ENCODE measurements around the gene SOS1.

DNA sequence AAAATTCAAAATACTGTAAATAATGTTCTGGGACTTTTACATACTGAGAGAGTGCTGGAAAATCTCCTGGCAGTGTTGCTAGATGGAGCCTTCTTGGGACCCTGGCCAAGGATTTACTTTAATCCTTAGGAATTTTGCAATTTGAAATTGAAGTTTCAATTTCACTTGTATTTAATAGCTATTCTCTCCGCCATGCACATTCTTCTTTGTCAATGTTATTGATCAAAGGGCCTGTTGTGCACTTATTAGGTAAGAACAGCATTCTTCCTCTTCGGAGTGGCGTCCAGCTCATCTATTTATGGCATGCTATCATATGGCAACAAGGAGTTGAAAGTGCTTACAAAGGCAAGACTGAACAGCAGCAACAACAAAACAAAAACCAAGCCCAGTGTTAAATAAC is 40.1 kb upstream of the SOS1 start:
- no peak for TF ChIP-seq CTCF (IDR thresholded peaks at IDR 0.05; ENCODE audit: low read depth, low read length)
- no peak for TF ChIP-seq POLR2A (IDR thresholded peaks at IDR 0.05; ENCODE audit: extremely low read depth, insufficient read length)
